Diencephalon (tissue), 1 donor: ENCODE data around the gene NOB1. TPM values are rescaled to one million over a fixed set of nuclear protein-coding genes. Genes with fewer than 3 reads are reported as not detected.

Source experiments
- small RNA-seq: library from RNA; depleted of rRNA; stranded (forward); fragments of <200 nt; gene quantifications from one replicate; pipeline ENCODE3, GENCODE V24; 2014
- total RNA-seq: library from RNA; depleted of rRNA; stranded (reverse); fragments of >200 nt; gene quantifications from one replicate; pipeline ENCODE4 v1.2.3, GENCODE V29; 2014

The NOB1 gene
- 13.1 TPM for total RNA-seq

GRCh38 chr16:69754469-69755310 is at the start of gene NOB1:
NOB1 (minus strand) TSS chr16:69754926; CDS start chr16:69754910, 16 bp downstream.

GRCh38 chr16:69761983-69762813 is 7.5 kb upstream of the NOB1 start, which contains the start of gene WWP2:
WWP2 (plus strand) TSS chr16:69762332; CDS start chr16:69787011, 24,679 bp downstream.

GRCh38 chr16:69726313-69727060 is 28.2 kb downstream of the NOB1 start, which contains the start of gene NQO1:
NQO1 (minus strand) TSS chr16:69726560; CDS start chr16:69726439, 121 bp downstream.

Small RNA genes within 50 kb of the gene (small RNA-seq; reads per million reads assigned to genes)
- not detected for gene RF00091

Other genes starting within 250 kb of the NOB1 start
- gene NFAT5, start 189.0 kb downstream of the NOB1 start, total RNA-seq: 25.8 TPM
- 20.8 TPM for gene NQO1, start 28.4 kb downstream of the NOB1 start, total RNA-seq
- gene WWP2, start 7.4 kb upstream of the NOB1 start, total RNA-seq: 31.4 TPM
- 0.69 TPM for gene CLEC18A, start 196.4 kb upstream of the NOB1 start, total RNA-seq